ENCODE results near the gene LHB. TPM values are rescaled to one million over a fixed set of nuclear protein-coding genes. Genes with fewer than 3 reads are reported as not detected.
"Not testable (repeated sequence)": the region's sequence is repeated elsewhere in the genome, so short reads cannot be mapped to it uniquely, and the experiment has no call there.

The LHB gene
- polyA plus RNA-seq (ENCODE audit: insufficient read length), result not detected

- no peak for DNase-seq (ENCODE audit: low read depth)
These were observed at the start of gene LHB for GRCh38 chr19:49017041-49017665. Gene LHB (minus strand): TSS chr19:49017091. CDS start chr19:49017081, 10 bp downstream.

DNA sequence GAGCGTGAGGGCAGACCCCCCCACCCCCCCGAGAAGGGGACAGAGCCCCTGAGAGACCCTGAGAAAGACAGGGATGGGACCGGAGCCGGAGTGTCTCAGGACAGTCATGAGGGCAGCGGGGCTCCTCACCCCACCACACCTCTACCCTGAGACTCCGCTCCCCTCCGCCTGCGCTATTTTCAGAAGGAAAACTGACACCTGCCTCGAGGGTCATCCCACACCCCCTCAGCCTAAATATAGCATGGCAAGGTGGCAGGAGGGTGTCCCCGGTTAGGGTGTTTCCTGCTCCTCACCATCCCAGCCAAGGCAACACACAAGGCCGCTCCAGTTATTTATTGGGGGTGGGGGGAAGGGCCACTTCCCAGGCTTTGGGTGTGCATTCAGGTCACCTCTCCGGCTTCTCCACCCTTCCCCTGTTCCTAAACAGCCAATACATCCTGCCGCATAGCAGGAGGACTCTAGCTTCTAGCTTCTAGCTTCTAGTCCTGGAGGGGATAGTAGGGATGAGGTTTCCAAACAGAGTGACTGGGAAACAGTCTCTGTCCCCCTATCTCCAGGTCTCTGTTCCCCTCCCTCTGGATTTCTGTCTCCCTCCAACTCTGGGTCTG is 49.1 kb upstream of the LHB start:
- no peak for DNase-seq (ENCODE audit: low read depth)

DNA sequence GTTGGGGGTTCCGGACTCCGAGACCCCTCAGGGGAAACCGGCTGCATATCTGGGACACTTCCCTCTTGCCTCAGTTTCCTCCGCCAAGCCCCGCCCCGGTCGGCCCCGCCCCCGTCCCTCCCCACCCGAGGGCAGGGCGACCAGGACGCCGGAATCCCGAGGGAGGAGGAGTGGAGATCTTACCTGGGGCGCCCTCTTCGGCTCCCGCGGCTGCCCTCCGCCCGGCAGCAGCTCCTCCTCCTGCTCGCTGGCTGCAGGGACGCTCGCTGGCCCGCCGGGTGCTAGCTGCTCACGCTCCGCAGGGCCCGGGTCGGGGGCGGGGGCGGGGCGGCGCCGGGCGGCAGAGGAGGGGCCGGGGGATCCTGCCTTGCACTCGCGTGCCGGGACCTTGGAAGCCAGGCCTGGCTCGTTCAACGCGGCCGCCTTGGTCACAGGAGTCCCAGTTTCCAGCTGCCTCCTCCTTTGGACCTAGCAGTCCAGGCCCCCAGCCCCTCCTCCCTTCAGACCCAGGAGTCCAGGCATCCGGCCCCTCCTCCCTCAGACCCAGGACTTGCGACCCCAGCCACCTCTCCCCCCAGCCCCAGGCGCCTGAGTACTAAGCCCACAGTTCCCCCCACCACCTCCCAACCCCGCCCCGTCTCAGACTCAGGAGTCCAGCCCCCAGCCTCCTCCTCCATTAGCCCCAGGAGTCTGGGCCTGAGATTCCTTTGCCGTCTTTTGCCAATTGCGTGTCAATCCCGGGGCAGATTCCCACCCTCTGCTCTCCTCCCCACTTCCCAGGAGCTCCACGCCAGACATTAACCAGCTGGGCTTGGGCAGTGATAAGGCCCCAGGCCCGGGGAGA is 48.1 kb upstream of the LHB start, which contains the start of gene NTF4:
NTF4 (minus strand) TSS at position 51 of the 844 bp plus-strand sequence. CDS start 2,821 bp downstream, outside the sequence.
- no peak for DNase-seq (ENCODE audit: low read depth)

- DNase-seq (ENCODE audit: low read depth), result no peak
These were observed 47.2 kb upstream of the LHB start for GRCh38 chr19:49064029-49064629.

GRCh38 chr19:49061445-49061844 is 44.6 kb upstream of the LHB start:
- DNase-seq (ENCODE audit: low read depth), result no peak

- no peak for DNase-seq (ENCODE audit: low read depth)
These were observed 44.1 kb upstream of the LHB start for GRCh38 chr19:49061000-49061399.

GRCh38 chr19:49059053-49059452 is 42.2 kb upstream of the LHB start:
- no peak for DNase-seq (ENCODE audit: low read depth)

DNA sequence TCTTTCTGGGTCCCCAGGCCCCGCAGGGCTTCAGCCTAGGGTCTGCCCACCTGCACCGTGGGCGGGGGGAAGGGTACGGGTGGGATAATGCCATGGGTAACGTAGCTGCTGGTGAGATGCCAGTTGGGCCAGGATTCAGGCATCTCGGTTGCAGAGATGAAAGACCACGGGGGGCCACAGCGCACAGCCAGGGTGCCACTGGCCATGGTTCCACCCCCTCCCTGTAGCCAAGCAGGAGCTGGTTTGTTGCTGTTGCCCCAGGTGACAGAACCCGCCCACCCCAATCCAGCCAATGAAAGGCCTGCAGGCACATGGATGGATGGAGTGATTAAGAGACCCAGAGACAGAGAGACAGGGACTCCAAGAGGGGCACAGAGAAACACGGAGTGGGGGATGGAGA is 41.7 kb upstream of the LHB start:
- DNase-seq (ENCODE audit: low read depth), result no peak

DNA sequence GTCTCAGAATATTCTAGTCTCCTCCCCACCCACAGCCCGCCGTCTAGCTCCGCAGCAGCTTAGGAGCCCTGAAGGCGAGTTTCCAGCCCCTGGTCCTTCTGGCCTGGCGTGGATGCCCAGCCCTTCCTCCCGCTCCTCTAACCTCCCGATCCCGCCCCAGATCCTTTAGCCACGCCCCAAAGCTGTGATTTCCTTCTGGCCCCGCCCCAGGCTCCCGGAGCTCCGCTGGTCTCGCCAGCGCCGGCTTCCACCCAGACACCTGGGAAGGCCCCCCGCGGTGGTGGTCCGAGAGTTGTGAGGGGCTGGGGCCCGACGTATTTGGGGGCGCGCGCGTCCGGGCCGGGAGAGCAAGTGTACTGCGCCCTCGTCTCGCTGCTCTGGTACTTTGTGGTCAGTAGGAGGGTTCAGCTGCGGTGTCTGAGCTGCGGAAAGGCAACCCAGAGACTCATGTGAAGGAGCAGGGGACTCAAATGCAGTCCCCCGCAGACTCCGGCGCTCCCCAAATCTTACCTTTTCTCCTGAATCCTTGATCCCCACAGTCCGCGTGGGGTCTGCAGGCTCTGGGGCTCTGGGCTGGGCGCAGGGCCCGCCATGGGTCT is 40.8 kb upstream of the LHB start, which contains the start of gene CGB7:
CGB7 (minus strand) TSS at position 114 of the 599 bp plus-strand sequence. CDS start 2,374 bp downstream, outside the sequence.
- no peak for DNase-seq (ENCODE audit: low read depth)

DNA sequence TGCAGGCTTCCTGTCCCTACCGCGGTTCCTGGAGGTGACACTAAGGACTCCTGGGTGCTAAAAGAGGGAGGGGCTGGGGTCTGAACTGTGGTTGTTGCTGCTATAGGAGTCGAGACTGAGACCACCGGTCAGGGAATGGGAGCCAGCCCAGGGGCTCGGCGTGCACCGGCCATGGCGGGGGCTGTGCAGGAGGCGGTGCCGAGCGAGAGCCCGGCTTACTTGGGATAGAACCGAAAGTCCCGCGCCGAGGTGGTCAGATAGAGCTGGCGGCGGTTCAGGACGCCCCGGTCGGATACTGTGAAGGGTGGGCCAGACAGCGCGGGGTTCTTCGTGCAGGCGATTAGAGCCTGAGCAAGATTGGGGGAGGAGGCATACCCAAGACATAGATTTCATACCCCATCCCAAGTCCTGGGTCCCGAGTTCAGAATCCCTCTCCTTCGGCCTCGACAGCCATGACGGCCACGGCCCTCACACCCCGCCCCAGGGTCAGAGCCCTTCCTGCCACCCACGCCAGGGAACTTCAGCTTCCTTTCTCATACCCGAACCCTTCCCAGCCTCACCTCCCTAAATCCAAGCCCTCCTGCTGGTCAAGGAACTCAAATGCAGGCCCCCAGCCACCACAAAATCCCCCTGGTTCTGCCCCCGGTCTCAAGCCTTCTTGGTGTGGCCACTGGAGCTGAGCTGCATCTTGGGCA is 40.2 kb upstream of the LHB start:
- not testable (repeated sequence) for DNase-seq (ENCODE audit: low read depth)

DNA sequence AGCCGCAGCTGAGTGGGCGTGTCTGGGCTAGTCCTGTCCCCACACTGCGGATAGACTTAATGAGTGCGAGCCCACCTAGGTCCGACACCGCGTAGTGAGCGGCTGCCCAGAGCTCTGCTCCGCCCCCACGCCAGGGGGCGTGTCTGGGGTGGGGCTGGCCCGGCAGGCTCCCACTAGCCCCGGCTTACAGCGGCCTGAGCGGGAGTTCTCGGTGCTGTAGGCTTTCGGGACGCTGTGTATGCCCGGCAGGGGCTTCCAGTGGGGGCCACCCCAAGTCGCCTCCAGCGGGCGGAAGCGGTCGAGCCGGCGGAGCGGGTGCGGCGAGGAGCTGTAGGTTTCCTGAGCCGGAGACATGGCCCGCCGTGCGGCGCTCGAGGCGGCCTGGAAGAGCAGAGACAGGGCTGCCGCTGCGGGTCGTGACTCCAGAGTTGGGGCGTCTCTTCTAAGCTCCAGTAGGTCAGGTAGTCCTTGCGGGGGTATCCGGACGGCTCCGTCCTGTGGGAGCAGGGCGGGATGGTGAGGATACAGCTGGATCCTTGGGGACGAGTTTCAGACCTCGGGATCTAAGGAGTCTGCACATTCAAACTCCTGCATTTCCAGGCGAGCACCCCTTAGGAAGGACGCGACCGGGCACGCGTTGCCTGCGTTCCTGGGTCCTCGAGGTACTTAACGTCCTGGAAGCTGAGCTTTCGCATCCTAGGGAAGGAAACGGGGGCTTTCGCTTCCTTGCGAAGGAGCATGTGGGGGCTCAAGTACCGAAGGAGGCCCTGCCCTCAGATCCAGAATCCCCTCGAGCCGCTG is 39.4 kb upstream of the LHB start:
- DNase-seq (ENCODE audit: low read depth), result no peak

GRCh38 chr19:49050376-49051033 is 33.6 kb upstream of the LHB start:
- DNase-seq (ENCODE audit: low read depth), result not testable (repeated sequence)

DNA sequence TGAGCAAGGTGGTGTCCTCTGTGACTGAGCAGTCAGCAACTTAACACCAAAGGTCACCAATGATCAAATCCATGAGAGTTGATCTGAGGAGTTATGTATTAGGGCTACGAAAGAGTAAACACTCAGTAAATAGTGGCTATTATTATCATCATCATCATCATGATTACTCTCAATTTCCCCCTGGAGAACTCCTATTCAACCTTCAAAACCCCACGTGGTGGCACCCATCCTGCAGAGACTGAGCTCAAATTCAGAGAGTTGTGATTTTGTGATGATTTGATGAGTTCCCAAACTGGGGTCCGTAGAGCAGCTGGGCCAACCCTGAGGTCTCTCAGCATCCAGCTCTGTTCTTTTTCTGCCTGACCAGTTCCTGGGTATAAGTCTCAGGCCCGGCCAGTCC is 32.9 kb upstream of the LHB start:
- not testable (repeated sequence) for DNase-seq (ENCODE audit: low read depth)

DNA sequence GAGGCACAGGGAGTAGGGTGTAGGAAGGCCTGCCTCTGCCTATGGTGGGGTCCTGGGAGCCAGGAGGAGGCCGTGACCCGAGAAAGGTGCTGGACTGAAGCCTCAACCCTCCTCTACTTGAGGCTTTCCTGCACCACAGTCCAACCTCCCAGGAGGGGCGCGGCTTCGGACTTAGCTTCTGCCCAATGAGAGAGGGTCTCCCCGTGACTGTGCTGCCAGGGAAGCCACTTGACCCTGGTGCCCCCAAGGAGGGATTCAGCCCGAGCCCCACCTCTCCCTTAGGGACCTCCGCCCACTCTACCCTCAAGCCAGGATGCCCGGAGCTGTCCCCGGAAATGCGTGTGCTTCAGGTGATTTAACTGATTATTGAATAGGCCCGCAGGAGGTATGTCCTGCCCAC is 32.1 kb upstream of the LHB start, which contains the start of gene CGB8:
CGB8 (minus strand) TSS at position 101 of the 400 bp plus-strand sequence. CDS start 372 bp downstream, outside the sequence.
- DNase-seq (ENCODE audit: low read depth), result not testable (repeated sequence)

DNA sequence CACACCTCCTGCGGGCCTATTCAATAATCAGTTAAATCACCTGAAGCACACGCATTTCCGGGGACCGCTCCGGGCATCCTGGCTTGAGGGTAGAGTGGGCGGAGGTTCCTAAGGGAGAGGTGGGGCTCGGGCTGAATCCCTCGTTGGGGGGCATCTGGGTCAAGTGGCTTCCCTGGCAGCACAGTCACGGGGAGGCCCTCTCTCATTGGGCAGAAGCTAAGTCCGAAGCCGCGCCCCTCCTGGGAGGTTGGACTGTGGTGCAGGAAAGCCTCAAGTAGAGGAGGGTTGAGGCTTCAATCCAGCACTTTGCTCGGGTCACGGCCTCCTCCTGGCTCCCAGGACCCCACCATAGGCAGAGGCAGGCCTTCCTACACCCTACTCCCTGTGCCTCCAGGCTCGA is 26.7 kb upstream of the LHB start, which contains the start of gene CGB5:
CGB5 (plus strand) TSS at position 301 of the 400 bp plus-strand sequence. CDS start 362 bp downstream, outside the sequence.
- not testable (repeated sequence) for DNase-seq (ENCODE audit: low read depth)

- DNase-seq (ENCODE audit: low read depth), result not testable (repeated sequence)
These were observed 25.8 kb upstream of the LHB start for GRCh38 chr19:49042666-49043065.

DNA sequence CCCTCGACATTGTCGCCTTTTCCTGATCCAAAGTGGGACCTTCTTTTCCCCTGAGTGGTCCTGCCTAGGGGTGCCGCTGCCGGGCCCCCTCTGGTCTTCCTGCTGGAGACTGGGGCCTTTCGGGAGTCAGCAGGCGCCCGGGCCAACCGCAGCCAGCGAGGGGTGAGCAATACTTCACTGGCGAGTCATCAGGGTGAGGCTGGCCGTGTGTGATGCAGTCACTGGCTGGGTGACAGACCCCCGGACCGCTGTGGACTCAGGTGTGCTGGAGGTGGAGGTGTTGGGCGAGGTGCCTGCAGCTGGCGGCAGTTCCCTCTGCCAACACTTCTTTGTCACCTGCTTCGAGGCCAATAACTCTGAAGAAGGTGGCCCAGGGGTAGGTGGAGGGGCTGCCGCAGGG is 25.3 kb upstream of the LHB start:
- DNase-seq (ENCODE audit: low read depth), result no peak

DNA sequence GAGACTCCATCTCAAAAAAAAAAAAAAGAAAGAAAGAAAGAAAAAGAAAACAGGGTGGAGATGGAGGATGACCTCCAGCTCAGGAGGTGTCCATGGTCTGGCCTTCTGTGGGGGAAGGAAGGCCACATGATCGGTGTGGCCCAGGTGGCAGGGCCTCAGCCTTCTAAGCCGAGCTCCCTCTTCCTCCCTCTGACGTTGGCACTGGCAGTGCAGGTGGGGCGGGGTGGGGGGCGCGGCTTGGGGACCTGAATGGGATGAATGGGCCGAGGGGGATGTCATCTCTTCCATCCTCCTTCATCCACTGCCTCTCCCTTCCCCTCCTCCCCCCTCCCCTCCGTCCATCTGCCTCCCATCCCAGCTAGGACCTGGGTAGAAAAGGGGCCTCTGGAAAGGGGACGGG is 22.8 kb upstream of the LHB start:
- not testable (repeated sequence) for DNase-seq (ENCODE audit: low read depth)

All from forelimb muscle (tissue), 1 donor.